HG02870 (cell line): ENCODE measurements around the gene SRRM4.
"Not testable (repeated sequence)": the region's sequence is repeated elsewhere in the genome, so short reads cannot be mapped to it uniquely, and the experiment has no call there.

Experiments used
- ATAC-seq: cut with Tn5 transposase; IDR thresholded peaks from one replicate; pipeline ENCODE4 v1.9.1; 2021; ENCODE audit warnings: mild to moderate bottlenecking, moderate library complexity; ENCODE audit not compliant: unreplicated experiment

SRRM4 gene

GRCh38 chr12:119068129-119068856, 87.0 kb downstream of the SRRM4 start:
- ATAC-seq, result no peak

GRCh38 chr12:119069147-119069642, 87.9 kb downstream of the SRRM4 start:
- ATAC-seq, result no peak

DNA sequence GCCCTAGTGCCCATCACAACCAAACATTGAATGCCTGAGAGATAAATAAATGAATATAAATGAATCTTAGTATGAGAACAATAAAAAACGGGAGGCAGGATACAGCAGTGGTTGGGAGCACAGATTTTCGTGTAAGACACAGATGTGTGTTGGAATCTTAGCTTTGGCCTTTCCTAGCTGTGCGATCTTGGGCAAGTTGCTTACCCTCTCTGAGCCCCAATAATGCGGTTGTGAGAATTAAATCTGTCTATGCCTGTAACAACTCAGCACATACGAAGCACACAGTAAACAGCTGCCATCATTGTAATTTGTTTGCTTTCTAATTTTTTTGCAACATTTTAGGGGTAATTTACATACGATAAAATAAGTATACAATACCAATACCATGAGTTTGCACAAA, 89.8 kb downstream of the SRRM4 start:
- ATAC-seq, result no peak

DNA sequence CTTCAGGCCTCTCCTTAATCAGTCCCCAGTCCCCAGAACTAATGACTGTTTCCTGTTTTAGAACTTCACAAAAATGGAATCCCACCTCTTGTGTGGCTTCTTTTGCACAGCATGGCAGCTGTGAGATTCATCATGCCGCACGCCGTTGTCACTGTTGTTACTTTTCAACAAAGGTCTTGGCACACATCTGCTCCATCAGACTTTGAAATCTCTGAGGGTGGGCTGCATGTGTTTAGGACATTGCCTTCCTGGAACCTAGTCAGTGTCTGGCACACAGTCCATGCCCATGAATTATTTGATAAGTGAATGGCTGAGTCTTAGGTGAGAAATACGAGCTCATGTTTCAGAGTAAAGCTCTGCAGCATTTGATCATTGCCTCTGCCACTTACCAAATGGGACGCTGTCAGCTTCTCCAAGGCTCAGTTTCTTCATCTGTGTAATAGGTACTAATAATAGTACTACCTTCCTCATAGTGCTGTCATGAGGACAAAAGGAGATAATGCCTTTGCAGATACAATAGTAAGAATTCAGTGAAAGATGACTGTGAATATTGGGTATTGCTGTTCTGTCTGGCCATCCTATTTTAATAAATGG, 90.4 kb downstream of the SRRM4 start:
- ATAC-seq, result no peak

DNA sequence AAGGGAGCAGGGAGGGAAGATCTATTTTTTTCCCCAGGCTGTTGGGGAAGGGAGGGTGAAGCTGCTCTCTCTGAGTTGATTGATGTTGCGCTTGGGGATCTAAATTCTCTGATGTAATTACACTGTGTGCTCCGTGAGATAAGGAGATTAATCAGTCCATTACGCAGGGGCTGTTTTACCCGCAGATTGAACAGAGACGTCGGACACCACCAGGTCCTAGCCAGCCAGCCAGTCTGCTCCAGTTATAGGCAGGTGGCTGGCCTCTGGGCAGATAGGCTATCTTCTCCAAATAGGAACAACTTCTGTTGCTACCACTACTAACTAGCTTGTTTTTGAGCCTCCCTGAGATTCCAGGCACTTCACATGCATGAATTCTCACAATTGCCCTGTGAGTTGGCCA, 91.1 kb downstream of the SRRM4 start:
- no peak for ATAC-seq

DNA sequence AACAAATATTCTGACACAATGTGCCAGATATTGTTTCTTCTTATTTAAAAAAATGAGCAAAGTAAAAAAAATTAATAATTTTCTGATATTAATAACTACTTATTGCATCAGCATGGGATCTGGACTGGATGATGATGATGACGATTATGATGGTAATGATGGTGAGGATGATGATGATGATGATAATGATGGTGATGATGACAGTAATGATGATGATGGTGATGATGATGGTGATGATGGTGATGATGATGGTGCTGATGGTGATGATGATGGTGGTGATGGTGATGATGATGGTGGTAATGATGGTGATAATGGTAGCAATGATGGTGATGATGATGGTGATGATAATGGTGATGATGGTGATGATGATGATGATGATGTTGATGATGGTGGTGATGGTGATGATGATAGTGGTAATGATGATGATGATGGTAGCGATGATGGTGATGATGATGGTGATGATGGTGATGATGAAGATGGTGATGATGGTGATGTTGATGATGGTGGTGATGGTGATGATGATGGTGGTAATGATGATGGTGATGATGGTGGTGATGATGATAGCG, 94.0 kb downstream of the SRRM4 start:
- ATAC-seq, result no peak

DNA sequence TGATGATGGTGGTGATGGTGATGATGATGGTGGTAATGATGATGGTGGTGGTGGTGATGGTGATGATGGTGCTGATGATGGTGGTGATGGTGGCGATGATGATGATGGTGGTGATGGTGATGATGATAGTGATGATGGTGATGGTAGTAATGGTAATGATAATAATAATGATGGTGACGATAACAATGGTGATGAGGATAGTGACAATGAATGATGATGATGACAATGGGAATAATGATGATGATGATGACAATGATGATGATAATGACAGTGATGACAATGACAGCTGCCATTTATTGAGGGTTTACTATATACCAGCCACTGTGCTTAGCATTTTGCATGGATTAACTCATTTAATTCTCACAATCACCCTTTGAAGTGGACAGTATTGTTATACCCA, 94.6 kb downstream of the SRRM4 start:
- no peak for ATAC-seq

DNA sequence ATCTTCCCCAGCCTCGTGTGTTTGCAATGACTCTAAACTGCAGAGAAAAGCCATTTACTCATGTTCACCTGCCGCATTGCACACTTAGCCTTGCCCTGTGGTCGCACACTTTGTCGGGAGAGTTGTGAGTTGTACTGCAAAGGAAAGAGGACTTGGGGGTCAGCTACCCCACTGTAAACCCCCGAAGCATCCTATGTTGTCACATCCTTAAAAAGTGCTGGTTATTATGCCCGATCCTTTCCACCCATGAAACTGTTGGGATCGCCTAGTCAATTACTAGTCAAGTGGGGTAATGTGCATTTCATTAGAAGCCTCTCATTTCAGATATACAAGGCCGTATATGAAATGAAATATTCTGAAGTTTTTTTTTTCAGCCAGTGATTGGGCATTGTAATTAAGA, 98.2 kb downstream of the SRRM4 start:
- no peak for ATAC-seq

GRCh38 chr12:119082016-119082415, 100.7 kb downstream of the SRRM4 start:
- no peak for ATAC-seq

- no peak for ATAC-seq
Measured at GRCh38 chr12:119082496-119082895, 101.2 kb downstream of the SRRM4 start.

- ATAC-seq, result no peak
Measured at GRCh38 chr12:119088685-119089379, 107.5 kb downstream of the SRRM4 start.

DNA sequence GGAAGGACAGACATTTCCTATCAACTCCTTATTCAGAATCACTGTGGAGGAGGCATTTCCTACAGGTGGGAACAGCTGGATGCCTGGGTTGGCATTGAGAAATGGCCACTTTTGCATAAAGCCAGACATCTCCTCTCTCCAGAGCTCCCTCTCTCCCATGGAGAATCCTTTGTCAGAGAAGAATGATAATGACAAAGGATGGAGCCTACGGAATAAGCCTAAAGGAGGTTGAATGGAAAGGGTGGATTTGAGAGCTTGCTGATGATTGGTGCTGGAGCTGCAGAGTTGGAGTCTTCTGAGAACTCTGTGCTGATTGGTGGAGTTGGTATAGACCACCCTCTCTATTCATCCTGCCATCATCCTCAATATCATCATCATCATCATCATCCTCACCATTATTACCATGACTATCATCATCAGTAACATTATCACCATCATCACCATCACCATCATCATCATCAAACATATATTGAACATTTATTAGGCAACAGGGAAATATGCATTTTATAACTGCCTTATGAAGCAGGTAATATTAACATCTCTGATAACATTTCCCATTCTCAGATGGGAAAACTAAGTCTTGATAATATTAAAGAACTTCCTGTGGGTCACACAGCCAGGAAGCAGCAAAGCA, 108.2 kb downstream of the SRRM4 start:
- no peak for ATAC-seq

DNA sequence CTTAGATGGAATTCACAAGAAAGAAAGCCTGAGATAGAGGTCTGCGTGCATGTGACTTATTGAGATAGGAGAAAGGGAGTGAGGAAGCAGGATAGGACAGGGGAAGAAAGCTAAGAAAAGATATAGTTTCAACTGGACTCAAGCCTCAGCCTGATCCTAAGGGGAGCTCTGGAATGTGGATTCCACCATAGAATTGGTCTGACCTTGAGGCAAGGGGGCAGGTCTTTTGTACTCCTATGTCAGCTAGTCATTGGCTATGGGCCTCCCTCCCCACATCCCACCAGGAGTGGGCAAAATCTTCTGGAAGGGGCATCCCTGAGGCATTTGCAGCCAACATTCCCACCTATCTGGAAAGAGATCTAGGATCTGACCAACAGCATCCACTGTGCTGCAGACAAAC, 108.9 kb downstream of the SRRM4 start:
- no peak for ATAC-seq

DNA sequence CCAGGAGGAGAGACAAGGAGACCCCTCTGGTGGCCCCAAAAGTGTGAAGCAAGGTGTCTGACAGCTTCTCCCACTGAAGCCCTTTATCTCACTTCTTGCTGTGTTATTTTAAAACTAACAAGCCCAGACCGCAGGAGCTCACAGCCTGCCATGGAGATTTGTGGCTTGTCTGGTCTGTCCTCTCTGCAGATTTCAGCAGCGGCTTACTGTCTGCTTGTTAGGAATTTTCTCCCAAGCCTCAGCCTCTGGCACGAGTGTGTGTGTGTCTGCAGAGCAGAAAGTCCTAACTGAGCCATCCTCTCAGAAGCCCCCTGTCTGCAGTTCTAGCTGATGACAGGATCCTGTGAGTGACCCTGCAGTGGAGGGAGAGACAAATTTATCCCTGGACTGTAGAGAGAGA, 109.5 kb downstream of the SRRM4 start:
- no peak for ATAC-seq

- ATAC-seq, result no peak
Measured at GRCh38 chr12:119096429-119097202, 115.3 kb downstream of the SRRM4 start.

DNA sequence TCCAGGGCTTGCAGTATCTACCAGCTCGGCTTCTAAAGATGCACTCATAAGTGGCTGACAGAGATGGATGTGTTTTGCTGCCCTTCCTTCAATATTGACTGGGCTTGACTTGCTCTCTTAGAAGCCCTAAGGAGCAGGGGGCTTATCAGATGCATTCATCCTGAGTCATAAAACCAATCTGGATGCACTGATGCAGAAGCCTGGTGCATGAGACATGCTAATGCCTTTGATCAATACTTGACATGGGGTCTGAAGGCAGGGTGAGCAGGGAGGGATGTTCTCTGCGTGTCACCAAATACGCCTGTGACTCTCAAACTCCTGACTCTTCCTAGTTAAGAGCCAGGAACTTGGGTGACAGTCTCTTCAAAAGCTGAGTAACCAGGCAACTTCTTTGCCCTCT, 119.6 kb downstream of the SRRM4 start:
- no peak for ATAC-seq

DNA sequence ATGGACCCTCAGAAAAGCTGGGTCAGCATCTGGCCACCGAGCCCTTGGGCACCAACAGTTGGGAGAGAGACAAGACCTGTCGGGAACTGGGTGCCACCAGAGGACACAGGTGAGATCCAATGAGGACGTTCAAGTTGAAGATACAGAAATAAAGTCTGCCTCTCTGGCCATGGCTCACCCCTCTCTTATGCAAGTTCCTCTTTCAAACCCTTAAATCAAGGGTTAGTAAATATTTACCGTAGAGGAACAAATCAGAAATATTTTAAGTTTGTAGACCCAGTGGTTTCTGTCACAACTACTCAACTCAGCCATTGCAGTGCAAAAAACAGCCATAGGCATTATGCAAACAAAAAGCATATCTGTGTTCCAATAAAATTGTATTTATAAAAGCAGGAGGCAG, 120.9 kb downstream of the SRRM4 start:
- no peak for ATAC-seq

DNA sequence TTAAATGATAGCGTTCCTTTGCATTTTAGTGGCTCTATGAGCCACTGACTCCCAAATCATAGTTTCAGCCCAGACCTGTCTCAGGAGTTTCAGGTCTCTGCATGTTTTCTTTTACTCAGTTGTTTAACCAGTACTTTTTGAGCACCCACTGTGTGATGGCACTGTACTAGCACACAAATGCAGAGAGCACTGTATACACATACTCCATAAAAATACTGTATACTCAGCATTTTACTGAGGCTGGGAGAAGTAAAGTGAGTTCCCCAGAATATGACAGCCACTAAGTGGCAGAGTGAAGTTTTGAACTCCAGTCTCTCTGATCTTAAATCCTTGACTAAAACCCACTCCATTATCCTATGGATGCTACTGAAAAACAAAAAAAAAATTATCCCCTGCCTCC, 121.4 kb downstream of the SRRM4 start:
- ATAC-seq, result no peak

- ATAC-seq, result not testable (repeated sequence)
Measured at GRCh38 chr12:119104969-119105368, 123.6 kb downstream of the SRRM4 start.

DNA sequence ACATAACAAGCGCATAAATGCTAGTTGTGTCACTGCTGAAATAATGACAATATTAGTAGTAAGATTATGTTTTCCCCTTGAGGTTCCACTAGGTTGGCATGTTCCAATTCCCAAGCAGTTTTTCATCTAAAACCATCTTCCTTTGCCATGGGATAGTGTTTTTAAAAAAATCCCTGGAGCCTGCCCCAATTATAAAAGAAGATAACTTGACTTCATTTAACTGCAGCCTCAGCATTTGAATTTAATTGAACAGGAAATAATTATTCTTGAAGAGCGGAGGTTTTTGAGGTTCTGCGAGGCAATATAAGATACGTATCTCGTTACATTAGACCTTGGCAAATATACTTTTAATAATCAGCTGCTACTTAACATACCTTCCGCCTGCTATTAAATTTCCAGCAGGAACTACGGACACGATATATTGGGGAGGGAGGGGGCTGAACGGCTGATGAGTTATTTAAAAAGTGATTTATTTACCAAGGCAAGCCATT, 132.2 kb downstream of the SRRM4 start:
- no peak for ATAC-seq
